HG03280 (cell line): ENCODE data around the gene DAPP1.
"Not testable (repeated sequence)": the region's sequence is repeated elsewhere in the genome, so short reads cannot be mapped to it uniquely, and the experiment has no call there.

Source experiments
- ATAC-seq: cut with Tn5 transposase; IDR thresholded peaks from one replicate; pipeline ENCODE4 v1.9.1; 2021; ENCODE audit warnings: mild to moderate bottlenecking, moderate library complexity; ENCODE audit not compliant: unreplicated experiment

Gene DAPP1

DNA sequence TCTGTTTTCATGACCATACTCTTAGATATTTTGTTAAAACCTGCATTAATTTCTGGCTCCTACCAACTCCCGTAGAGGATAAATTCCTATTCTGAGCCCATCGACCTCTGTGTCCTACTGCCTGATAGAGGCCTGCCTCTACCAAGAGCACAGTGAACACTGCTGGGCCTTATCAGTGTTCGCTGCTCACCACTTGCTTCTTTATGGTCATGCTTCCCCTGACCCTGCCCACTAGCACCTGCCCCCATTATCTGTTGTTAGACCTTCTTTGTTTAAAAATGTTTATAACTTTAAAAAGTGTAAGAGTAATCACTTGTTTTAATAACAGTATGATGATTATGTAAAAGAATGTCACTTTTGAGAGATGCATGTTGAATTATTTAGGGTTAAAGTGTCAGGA is 6.1 kb downstream of the DAPP1 start:
- no peak for ATAC-seq

DNA sequence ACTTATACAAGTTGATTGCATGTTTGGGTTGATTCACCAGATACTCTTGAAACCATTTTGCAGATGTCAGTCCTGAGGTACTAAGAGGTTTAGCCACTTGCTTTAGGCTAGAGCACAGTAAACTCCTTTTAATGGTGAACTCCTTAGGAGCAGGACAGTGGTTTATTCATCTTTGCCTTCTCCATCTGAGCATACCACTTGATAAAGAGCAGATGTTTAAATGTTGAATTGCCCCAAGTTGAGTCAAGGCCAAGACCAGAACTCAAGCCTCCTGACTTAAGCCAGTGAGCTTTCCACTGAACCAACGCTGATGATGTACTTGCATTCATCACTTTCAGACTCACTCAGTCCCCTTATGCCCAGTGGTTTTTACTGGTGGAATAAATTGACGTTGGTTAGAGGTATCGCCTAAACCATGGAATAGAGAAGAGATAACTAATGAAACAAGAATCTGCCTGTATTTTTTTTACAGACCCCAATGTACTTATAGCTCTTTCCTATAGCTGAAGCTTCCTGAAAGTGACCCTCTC is 7.5 kb downstream of the DAPP1 start:
- no peak for ATAC-seq

DNA sequence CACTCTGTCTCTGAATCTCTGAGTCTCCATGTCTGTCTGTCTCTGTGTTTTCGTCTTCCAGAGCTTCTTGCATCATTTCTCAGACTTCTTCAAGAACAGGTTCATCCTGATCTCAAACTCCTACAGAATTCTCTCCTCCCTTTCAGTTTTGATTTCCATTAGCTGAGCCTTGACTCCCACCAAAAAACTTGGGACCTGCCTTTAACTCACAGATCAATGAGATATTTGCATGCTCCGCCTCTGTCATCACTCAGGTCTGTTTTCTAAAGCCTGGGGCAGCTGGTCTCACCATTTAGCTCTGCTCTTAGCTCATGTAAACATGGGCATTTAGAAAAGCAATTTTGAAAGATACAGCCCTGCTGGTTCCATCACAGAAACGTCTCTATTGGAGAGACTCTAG is 8.6 kb downstream of the DAPP1 start:
- no peak for ATAC-seq

DNA sequence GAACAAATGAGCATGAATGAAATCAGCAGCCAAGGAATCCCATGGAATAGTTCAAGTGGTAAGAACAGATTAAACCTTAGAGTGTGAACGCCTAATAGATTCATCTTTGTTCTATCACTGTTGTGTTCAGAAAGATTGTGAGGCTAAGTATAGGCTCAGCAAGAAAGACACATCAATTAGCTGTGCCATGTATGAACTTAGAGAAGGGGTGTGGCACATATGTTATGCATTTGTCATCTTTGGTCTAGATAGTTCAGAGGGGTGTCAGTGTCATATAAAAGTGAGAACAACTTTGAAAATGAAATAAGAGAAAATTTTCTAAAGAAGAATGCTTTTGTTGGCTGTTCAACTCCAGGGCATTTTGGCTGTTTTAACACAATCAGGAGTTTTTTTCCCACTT is 9.4 kb downstream of the DAPP1 start:
- no peak for ATAC-seq

DNA sequence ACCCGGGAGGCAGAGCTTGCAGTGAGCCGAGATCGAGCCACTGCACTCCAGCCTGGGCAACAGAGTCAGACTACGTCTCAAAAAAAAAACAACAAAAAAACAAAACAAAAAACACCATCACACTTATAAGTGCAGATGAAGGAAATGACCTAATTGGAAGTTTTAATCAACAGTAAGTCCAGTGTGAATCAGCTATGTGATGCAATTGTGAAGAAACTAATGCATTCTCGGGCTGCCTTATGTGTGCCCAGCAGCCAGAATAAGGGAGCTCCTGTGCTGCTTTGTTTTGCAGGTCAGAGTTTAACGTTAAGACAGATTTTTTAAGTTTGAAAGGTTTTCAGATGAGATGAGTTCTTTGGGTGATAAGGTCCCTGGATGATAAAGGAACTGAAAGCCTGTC is 10.8 kb downstream of the DAPP1 start:
- ATAC-seq: no peak

DNA sequence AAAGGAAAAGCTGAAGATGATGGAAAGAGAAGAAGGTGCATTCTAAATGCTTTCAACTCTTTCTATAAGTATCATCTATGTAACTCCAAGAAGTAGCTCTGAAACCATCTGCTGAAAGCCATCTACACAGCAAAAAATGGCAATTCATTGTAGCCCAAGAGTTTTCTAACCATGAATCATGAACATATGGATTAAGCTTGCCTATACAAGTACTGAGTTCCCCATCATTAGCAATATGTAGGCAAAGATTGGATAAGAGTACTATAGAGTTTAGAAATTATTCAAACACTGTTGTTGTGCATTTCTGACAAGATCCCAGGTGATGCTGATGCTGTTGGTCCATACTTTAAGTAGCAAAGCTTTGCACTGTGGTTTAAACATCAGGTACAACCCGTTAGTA is 11.2 kb downstream of the DAPP1 start:
- no peak for ATAC-seq

DNA sequence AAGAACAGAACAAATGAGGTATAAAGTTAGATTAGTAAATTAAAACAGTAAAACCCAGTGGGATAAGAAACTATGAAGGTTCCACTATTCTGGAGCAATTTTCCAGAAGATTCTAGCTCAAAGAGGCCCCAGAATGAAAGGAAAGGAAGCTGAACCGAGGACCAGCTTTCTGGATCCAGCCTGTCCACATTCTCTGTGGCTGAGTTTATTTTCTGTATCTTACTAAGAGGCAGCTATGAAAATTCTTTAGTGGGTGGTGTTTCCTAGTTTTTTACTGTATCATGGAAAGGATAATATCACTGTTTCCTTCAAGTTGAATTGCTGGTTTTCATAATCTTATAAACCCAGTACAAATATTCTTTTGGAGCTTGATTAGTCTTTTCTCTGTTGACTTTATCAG is 11.8 kb downstream of the DAPP1 start:
- ATAC-seq: no peak

DNA sequence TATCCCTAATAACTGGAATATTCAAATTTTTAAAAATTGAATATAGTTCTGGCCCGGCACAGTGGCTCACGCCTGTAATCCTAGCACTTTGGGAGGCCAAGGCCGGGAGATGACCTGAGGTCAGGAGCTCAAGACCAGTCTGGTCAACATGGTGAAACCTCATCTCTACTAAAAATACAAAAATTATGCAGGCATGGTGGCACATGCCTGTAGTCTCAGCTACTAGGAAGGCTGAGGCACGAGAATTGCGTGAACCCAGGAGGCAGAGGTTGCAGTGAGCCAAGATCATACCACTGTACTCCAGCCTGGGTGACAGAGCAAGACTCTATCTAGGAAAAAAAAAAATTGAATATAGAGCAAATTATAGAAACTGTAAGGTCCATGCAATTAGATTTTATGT is 13.4 kb downstream of the DAPP1 start:
- not testable (repeated sequence) for ATAC-seq

DNA sequence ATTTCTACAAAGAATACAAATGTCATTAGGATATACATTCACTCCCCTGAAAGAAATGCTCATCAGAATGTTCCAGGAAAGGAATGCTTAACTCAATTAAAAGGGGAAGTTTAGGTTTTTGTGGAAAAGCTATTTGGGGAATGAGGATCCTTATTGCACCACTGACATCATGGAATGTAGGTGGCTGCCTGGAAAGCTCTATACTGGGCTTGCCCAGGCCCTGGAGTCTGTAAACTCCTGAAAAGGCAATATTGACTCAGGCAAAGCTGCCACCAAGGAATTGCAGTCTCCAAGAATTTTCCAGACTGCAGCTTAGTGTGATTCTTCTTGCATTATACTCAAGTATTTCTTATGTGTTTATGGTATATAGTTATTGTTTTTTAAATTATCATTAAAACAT is 15.7 kb downstream of the DAPP1 start:
- no peak for ATAC-seq

DNA sequence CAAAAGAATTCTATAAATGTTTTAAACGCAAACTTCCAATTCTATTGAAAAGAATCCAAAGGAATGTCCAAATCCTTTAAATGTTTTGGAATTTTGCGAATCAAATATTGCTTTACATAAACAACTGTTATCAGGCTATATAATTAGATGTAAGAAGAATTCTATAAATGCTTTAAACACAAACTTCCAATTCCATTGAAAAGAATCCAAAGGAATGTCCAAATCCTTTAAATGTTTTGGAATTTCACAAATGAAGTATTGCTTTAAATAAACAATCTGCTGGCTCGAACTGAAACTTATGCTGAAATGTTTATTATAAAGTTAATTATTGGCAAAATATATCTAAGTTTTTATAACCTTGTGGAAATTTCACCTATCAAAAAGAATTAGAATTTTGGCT is 16.1 kb downstream of the DAPP1 start:
- ATAC-seq: no peak

DNA sequence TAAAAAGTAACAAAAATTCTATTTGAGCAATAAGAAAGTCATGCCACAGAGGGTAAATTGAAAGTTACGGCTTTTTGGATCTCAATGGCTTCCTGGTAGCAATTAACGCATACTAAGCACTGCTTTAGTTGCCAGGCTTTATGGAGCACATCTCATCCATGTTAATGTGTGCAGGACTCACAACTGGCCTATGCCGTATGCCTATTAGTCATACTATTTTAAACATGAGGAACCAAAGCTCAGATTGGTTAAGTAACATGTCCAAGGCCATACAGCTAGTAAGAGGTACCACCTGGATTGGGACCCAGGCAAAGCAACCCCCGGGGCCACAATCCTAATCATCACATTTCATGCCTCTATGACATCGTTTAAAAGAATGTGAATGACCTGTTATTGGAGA is 17.1 kb downstream of the DAPP1 start:
- ATAC-seq: no peak

DNA sequence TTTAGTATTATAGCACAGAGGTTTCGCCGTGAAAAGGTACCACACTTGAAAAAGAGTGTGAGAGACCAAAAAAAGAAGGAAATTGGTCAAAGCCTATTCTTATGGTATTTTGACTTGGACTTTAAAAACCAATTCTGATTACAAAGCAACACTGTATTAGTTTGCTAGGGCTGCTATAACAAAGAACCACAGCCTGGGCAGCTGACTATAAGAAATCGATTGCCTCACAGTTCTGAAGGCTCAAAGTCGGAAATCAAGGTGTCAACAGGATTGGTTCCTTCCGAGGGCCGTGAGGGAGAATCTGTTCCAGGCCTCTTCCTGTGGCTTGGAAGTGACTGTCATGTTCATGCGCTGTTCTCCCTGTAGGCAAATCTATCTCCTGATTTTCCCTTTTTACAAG is 17.9 kb downstream of the DAPP1 start:
- ATAC-seq: no peak

DNA sequence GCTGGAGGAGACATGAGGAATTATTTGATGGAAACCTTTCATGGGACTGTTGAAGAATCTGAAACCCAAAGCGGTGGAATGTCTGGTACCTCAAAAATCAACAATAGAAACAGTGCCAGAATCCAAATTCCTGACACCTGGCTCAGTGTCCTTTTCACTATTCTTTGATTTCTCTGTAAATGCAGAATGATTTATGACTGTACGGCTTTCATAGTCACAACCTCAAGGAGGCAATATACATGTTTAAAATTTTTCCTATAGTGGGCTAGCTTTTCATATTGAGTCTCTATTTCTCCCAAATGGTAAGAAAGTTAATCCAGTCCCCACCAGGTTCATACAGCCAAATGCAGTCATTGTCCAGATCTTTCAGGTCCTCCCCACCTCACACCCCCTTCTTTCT is 19.3 kb downstream of the DAPP1 start:
- no peak for ATAC-seq

DNA sequence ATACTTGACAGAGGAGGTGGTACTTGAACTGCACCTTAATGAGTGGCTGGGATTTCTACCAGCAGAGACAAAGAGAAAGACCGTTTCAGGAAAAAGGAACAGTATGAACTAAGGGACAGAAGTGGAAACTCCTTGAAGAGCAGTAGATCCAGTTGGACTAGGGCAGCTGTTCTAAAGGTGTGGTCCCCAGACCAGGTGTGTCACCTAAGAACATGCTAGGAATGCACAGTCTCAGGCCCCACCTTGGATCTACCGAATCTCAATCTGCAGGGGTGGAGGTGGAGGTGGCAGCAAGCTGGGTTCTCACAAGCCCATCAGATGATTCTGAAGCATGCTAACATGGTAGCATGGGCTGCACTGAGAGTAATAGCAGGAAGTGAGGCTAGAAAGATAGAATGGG is 22.3 kb downstream of the DAPP1 start:
- ATAC-seq: no peak

DNA sequence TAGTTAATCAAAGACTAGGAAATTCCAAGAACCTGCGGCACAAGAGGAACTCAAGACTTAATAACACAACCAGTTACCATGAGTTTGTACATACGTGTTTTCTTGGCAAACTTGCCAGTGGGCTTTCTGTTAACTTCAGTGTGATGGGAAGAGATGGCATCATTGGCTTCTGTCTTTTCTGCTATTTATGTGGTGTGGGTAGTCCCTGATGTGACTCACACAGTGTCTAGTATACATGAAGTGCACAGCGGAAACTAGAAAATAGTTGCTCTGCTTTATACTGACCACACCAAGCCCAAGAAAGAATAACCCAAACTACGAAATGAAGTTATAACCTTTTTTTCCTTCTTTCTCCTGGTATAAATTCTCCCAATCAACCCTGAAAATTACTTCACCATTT is 24.5 kb downstream of the DAPP1 start:
- ATAC-seq: no peak

DNA sequence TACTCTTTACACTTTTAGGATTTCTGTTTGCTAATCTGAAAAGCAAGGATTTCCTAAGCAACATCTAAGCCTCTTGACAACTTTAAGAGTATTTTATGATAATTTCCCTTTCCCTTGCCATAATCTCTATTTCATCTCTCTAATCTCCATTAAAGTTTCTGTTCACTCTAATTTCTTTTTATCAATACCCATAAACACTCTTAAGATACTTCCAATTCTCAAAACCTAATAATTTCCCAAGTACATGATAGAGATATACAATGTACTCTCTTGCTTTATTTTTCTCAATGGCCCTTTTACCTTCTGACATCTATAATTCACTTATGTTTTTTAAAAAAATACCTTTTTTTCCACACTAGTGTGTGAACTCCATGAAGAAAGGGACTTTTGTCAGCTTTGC is 26.8 kb downstream of the DAPP1 start:
- no peak for ATAC-seq

DNA sequence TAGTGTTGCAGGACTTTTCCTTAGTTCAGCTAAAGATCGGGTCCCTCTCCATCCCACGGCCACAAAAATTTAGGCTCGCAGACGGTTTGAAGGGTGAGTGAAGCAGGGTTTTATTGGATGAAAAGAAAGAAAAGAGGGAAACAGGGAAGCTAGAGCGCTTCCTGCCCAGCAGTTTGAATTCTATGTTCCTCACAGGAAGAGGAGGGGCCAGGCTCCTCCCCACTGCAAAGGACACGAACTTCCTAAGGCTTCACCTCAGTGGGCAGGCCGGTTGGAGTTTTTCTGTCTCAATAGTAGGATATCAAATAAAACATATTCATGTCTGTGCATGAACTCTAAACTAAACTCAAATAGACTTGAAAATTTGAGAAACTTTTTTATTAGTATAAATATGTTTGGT is 27.4 kb downstream of the DAPP1 start:
- no peak for ATAC-seq

DNA sequence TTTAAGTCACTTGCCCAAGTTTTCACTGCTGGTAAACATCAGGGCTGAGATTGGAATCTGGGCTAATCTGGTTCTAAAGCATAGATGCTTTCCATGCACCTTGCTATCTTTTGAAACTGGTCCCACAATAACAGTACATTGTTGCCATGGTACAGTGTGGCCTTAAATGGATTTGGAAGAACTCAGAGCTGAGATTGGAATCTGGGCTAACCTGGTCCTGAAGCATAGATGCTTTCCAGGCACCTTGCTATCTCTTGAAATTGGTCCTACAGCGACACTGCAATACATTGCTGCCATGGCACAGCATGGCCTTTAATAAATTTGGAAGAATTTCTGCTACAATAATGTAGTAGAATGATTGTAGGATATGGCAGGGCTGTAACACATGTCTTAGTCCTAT is 28.6 kb downstream of the DAPP1 start:
- ATAC-seq: no peak

DNA sequence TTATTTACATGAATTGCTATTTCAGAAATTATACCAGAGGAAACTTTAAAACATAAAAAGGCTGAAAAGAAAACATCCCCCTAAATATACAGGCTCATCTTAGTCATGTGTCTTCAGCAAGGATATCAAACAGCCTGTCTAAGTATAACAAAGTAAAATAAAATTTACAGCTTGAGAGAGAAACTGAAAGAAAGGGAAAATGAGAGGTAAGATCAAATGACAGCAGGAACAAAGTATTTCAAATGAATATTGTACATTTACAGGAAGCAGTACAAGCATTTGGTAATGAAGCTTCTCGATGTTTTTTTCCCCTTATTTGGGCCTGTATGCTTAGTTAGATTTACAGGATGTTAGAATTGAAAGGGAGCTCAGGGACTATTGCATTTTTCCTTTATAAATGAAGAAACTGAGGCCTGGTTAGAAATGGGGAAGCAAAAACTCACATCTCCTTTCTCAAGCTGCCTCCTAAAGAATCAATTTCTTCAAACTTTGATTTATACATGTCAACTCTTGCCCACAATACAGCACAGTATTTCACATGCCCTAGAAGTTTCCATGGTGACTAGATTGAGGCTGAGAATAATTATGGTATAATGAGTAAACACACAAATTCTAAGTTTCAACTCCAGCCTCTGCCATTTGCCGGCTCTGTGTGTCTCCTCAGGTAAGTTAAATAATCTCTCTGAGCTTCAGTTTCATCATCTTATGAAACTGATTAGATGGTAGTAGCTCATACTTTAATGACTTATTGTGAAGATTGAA is 29.3 kb downstream of the DAPP1 start:
- ATAC-seq: peak; percentile 31

DNA sequence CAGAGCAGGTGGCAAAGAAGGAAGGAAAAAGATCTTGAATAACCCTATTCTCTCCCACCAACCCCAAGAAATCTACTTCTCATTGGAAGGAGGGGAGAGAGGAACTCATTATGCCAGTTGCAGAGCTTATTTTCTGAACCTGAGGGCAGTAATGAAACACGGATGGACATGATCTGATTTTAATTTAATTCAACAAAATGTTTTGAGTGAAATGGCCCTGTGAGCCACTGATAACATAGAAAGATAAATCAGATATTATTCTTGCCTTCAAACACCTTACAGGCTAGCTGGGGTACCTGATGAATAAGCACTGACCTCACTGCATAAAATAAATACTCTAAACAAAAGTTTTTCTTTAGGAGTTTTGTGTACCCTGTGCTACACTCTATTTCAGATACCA is 30.3 kb downstream of the DAPP1 start:
- ATAC-seq: no peak

DNA sequence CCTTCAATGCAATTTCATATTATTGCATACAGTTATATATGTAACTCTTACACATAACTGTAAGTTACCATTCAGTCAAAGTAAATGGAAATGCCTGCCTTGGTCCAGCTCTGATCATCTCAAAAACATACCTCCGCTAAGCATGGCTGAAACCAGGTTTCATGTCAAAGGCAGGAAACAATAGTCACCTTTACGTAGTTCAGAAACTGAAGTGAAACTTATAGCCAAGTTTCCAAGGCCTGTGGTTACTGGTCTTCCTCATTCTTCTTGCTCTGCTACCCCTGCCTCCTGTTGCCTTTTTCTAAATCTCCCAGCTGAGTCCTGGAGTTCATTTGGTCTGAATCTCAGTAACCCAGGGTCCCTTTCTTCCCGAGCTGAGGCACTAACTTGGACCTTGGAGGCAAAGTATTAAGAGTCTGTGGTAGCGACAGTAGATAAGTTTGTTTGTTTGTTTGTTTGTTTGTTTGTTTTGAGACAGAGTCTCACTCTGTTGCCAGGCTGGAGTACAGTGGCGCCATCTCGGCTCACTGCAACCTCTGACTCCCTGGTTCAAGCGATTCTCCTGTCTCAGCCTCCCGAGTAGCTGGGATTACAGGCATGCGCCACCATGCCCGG is 30.8 kb downstream of the DAPP1 start:
- ATAC-seq: peak; percentile 72

DNA sequence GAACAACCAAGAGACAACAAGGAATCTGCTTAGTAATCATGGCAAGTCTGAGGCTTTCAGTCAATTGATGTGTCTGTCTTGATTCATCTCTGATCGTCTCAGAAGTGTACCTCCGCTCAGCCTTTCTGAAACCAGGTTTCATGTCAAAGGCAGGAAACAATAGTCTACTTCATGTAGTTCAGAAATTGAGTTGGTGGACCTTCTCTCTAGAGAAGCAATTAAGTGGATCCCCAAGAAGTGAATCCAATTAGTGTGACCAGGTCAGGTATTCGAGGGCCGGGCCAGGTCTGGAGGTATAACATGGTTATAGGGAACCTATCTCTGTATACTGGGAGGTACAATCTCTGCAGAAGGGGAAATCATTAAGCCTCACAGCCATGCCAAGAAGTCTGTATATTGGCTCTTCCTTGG is 32.0 kb downstream of the DAPP1 start:
- peak; percentile 40 for ATAC-seq
